Measurements from ENCODE around the gene C4A. TPM values are rescaled to one million over a fixed set of nuclear protein-coding genes. Genes with fewer than 3 reads are reported as not detected.
A peak's percentile ranks its signal among the peaks of the same experiment; 100 is the strongest.
"Not testable (repeated sequence)": the region's sequence is repeated elsewhere in the genome, so short reads cannot be mapped to it uniquely, and the experiment has no call there.

Gene C4A
- total RNA-seq, 3 donors from 2014 or later, result 7.2 to 275 (median 230) TPM

DNA sequence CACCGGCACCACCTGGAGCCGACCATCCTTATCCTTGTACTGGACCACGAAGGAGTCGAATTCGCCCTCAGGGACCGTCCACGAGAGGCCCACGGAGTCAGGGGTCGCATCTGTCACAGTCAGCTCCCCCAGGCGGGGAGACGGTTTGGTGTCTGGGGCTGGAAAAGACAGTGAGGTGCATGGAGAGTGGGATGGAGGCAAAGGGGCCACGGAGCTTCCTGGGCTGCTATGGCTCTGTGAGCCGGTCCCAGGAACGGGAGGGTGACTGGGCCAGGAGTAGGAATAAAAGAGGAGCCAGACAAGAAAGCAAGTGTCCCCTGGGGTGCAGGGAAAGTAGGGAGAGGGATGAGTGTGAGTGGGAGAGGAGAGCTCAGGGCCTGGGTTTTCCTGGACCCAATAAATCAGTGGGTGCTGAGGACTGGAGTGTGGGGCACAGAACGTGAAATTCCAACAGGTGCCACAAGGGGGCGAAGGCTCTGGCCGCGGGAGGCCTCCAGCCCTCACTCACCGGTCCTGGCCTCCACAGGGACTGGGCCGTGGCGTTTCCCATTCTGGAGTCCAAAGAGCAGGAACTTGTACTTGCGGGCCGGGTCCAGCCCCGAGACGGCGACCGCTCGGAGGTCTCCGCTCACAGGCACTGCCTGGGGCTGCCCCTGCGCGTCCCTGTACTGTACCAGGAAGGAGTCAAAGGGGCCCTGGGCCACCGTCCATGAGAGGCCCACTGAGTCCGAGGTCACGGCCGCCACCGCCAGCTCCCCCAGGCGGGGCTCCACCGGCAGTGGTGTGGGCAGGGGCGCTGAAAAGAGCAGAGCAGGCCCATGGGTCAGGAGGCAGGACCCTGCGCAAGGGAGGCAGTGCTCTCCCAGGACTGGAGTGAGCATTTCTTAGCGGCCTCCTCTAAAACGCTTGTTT is 66.3 kb downstream of the C4A start:
- intact Hi-C loops (cut with DNase I; ENCODE audit: low total_unique reads), result no loop called here
- DNase-seq (ENCODE audit: low spot score in 2 of 2), result peak; percentile 39 to 78

DNA sequence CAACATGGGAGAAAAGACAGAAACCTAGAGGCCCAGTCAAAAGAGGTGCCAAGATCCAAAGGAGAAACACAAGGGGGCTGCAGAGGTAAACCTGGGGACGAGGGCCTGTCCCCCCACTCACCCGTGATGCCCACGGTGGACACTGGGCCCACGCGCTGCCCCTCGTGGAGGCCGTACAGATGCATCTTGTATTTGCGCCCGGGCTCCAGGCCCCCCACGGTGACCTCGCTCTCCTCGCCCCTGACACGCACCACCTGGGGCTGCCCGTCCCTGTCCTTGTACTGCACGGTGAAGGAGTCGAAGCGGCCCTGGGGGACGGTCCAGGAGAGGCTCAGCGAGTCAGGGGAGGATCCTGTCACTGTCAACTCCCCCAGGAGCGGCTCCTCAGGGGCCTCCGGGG is 67.3 kb downstream of the C4A start:
- peak overlapping the region in 1 of 2 donors; percentile 68 for H3K27ac ChIP-seq
- DNase-seq (ENCODE audit: low spot score in 2 of 2); H3K4me3 ChIP-seq: not testable (repeated sequence)

More for the DNA sequence above, 66.3 kb downstream of the C4A start:
- H3K27ac ChIP-seq, result peak overlapping the region; percentile 76 to 97
- H3K27me3 ChIP-seq, result no peaks in the 10 kb centered on the region
- no peaks in the 10 kb centered on the region for H3K36me3 ChIP-seq
- H3K9me3 ChIP-seq, result no peaks in the 10 kb centered on the region
- TF ChIP-seq POLR2A (IDR thresholded peaks at IDR 0.05), result no peak
- peak; percentile 38 to 46 (median 41) for TF ChIP-seq POLR2AphosphoS5 (IDR thresholded peaks at IDR 0.05)
- TF ChIP-seq, protein P1, sequence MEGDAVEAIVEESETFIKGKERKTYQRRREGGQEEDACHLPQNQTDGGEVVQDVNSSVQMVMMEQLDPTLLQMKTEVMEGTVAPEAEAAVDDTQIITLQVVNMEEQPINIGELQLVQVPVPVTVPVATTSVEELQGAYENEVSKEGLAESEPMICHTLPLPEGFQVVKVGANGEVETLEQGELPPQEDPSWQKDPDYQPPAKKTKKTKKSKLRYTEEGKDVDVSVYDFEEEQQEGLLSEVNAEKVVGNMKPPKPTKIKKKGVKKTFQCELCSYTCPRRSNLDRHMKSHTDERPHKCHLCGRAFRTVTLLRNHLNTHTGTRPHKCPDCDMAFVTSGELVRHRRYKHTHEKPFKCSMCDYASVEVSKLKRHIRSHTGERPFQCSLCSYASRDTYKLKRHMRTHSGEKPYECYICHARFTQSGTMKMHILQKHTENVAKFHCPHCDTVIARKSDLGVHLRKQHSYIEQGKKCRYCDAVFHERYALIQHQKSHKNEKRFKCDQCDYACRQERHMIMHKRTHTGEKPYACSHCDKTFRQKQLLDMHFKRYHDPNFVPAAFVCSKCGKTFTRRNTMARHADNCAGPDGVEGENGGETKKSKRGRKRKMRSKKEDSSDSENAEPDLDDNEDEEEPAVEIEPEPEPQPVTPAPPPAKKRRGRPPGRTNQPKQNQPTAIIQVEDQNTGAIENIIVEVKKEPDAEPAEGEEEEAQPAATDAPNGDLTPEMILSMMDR (IDR thresholded peaks at IDR 0.05), result peak; percentile 83 to 89 (median 88)
- peak overlapping the region in 1 of 3 donors; percentile 30 for H3K4me3 ChIP-seq
- H3K4me1 ChIP-seq, result peaks cover 0 to 3% of the 10 kb centered on the region in 2 donors

DNA sequence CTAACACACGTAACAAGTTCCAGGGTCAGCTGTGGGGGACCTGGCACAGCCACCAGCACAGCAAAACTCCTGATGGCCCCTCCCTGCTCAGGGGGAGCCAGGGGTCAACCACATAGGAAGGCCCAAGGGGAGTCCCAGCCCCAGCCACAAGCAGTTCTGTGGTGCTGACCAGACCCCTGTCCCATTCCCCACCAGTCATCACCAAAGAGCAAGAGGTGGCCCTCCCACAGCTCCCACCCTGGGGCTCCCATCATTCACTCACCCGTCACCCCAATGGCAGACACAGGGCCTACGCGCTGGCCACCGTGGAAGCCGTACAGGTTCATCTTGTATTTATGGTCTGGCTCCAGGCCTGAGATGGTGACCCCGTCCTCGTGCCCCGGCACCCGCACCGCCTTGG is 67.9 kb downstream of the C4A start:
- DNase-seq (ENCODE audit: low spot score in 2 of 2); H3K9me3 ChIP-seq; H3K4me1 ChIP-seq; H3K4me3 ChIP-seq; H3K36me3 ChIP-seq; H3K27me3 ChIP-seq; intact Hi-C loops (cut with DNase I; ENCODE audit: low total_unique reads): not testable (repeated sequence)
- peak overlapping the region in 1 of 2 donors; percentile 68 for H3K27ac ChIP-seq

More for the DNA sequence above, 67.3 kb downstream of the C4A start:
- H3K4me1 ChIP-seq; H3K9me3 ChIP-seq; intact Hi-C loops (cut with DNase I; ENCODE audit: low total_unique reads); H3K36me3 ChIP-seq; H3K27me3 ChIP-seq: not testable (repeated sequence)

DNA sequence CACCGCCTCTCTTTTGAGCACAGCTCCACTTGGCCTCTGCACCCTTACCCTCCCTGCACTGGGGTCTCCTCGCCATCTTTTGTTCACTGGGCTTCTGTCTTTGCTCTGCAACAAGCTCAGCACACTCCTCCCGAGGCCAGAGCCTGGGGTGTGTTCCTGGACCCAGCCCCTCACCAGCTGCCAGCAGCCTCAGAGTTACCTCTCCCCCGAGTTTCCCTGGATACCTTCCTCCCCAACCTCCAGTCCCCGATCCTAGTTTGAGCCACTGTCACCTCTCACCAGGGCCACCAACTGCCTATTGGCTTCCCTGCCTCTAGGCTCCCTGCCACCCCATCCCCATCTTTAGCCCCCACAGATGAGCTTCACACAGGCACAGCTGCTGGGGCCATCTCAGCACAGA is 68.7 kb downstream of the C4A start:
- intact Hi-C loops (cut with DNase I; ENCODE audit: low total_unique reads), result no loop called here
- no peaks in the 10 kb centered on the region for H3K36me3 ChIP-seq
- DNase-seq (ENCODE audit: low spot score in 2 of 2), result no peak
- no peak overlapping the region for H3K4me3 ChIP-seq
- peak overlapping the region in 1 of 2 donors; percentile 68 for H3K27ac ChIP-seq
- H3K9me3 ChIP-seq, result no peaks in the 10 kb centered on the region
- TF ChIP-seq, protein P1 (IDR thresholded peaks at IDR 0.05), result no peak
- H3K4me1 ChIP-seq, result peaks cover 0 to 3% of the 10 kb centered on the region in 2 donors
- H3K27me3 ChIP-seq, result no peaks in the 10 kb centered on the region

Other genes with a start within 250 kb of the C4A start
- 100 to 1,000 TPM; 266 to 325 (median 318) TPM for gene CLIC1, start 245.5 kb upstream of the C4A start, total RNA-seq
- 10 to 100 TPM in 1 of 3 donors, 1 to 10 TPM in 2; 7.9 to 13.4 (median 8.0) TPM for gene MSH5, start 242.1 kb upstream of the C4A start, total RNA-seq
- gene SAPCD1, start 219.4 kb upstream of the C4A start, total RNA-seq, result 1 to 10 TPM in 2 of 3 donors, not detected in 1; 1.6 to 2.0 TPM
- gene VWA7, start 204.7 kb upstream of the C4A start, total RNA-seq, result 1 to 10 TPM in 1 of 3 donors, under 1 TPM in 1, not detected in 1; under 0.01 to 1.6 TPM
- 10 to 100 TPM; 19.2 to 35.4 (median 26.2) TPM for gene VARS1, start 186.3 kb upstream of the C4A start, total RNA-seq
- gene LSM2, start 175.1 kb upstream of the C4A start, total RNA-seq, result 10 to 100 TPM; 28.7 to 39.7 (median 32.6) TPM
- gene HSPA1L, start 166.8 kb upstream of the C4A start, total RNA-seq, result 1 to 10 TPM; 1.3 to 1.9 (median 1.6) TPM
- 100 to 1,000 TPM; 136 to 459 (median 202) TPM for gene HSPA1A, start 166.5 kb upstream of the C4A start, total RNA-seq
- 100 to 1,000 TPM; 113 to 376 (median 232) TPM for gene HSPA1B, start 154.3 kb upstream of the C4A start, total RNA-seq
- gene NEU1, start 119.2 kb upstream of the C4A start, total RNA-seq, result 10 to 100 TPM; 44.6 to 57.3 (median 48.9) TPM
- gene SLC44A4, start 103.1 kb upstream of the C4A start, total RNA-seq, result 10 to 100 TPM in 2 of 3 donors, under 1 TPM in 1; 0.32 to 35.4 (median 10.5) TPM
- 10 to 100 TPM; 34.6 to 37.5 (median 37.0) TPM for gene EHMT2, start 84.4 kb upstream of the C4A start, total RNA-seq
- 1 to 10 TPM in 2 of 3 donors, under 1 TPM in 1; 0.64 to 3.3 (median 1.9) TPM for gene ZBTB12, start 80.0 kb upstream of the C4A start, total RNA-seq
- gene C2, start 54.3 kb upstream of the C4A start, total RNA-seq, result 10 to 100 TPM; 10.2 to 54.2 (median 15.4) TPM
- 100 to 1,000 TPM in 2 of 3 donors, 10 to 100 TPM in 1; 36.3 to 177 (median 130) TPM for gene CFB, start 36.0 kb upstream of the C4A start, total RNA-seq
- gene NELFE, start 23.1 kb upstream of the C4A start, total RNA-seq, result 10 to 100 TPM; 77.3 to 92.7 (median 90.1) TPM
- 10 to 100 TPM; 30.7 to 46.5 (median 43.9) TPM for gene SKIC2, start 22.9 kb upstream of the C4A start, total RNA-seq
- 10 to 100 TPM; 12.0 to 28.4 (median 22.0) TPM for gene DXO, start 9.9 kb upstream of the C4A start, total RNA-seq
- gene C4B, start 32.7 kb downstream of the C4A start, total RNA-seq, result 100 to 1,000 TPM in 2 of 3 donors, 1 to 10 TPM in 1; 5.6 to 323 (median 298) TPM
- gene CYP21A2, start 56.4 kb downstream of the C4A start, total RNA-seq, result 10 to 100 TPM in 1 of 3 donors, 1 to 10 TPM in 1, not detected in 1; 1.6 to 14.1 TPM
- gene TNXB, start 127.3 kb downstream of the C4A start, total RNA-seq, result 100 to 1,000 TPM in 1 of 3 donors, 10 to 100 TPM in 2; 32.9 to 109 (median 89.8) TPM
- 10 to 100 TPM; 37.0 to 44.8 (median 43.6) TPM for gene ATF6B, start 146.2 kb downstream of the C4A start, total RNA-seq
- 1 to 10 TPM; 2.6 to 4.1 (median 2.7) TPM for gene FKBPL, start 148.2 kb downstream of the C4A start, total RNA-seq
- 1 to 10 TPM in 2 of 3 donors, under 1 TPM in 1; 0.48 to 2.8 (median 1.3) TPM for gene PRRT1, start 169.9 kb downstream of the C4A start, total RNA-seq
- 10 to 100 TPM; 18.4 to 59.6 (median 28.5) TPM for gene PPT2, start 172.1 kb downstream of the C4A start, total RNA-seq
- gene EGFL8, start 182.5 kb downstream of the C4A start, total RNA-seq, result 10 to 100 TPM; 10.2 to 19.6 (median 11.8) TPM
- 10 to 100 TPM; 25.8 to 33.8 (median 30.6) TPM for gene AGPAT1, start 194.0 kb downstream of the C4A start, total RNA-seq
- 10 to 100 TPM; 56.3 to 78.0 (median 70.5) TPM for gene RNF5, start 196.3 kb downstream of the C4A start, total RNA-seq
- gene AGER, start 202.2 kb downstream of the C4A start, total RNA-seq, result 1 to 10 TPM; 1.3 to 2.6 (median 1.8) TPM
- gene PBX2, start 208.1 kb downstream of the C4A start, total RNA-seq, result 10 to 100 TPM; 32.3 to 61.6 (median 48.5) TPM
- gene GPSM3, start 210.6 kb downstream of the C4A start, total RNA-seq, result 10 to 100 TPM in 2 of 3 donors, 1 to 10 TPM in 1; 8.2 to 18.2 (median 11.3) TPM
- gene NOTCH4, start 242.0 kb downstream of the C4A start, total RNA-seq, result 10 to 100 TPM; 20.8 to 47.9 (median 23.8) TPM